H1 (cell line): ENCODE measurements around the gene CHST8. TPM values are rescaled to one million over a fixed set of nuclear protein-coding genes. Genes with fewer than 3 reads are reported as not detected.

Source experiments
- CTCF ChIA-PET: fragments of 300-600 bp; sonication (Branson Sonifier 250); formaldehyde crosslinking; loops from one replicate; lab custom pipeline; 2021; ENCODE audit not compliant: partially characterized antibody; lab: Charles Lee
- POLR2A ChIA-PET: fragments of 300-600 bp; sonication (Branson Sonifier 250); formaldehyde crosslinking; loops from one replicate; lab custom pipeline; 2021; ENCODE audit warnings: inconsistent platforms; ENCODE audit not compliant: partially characterized antibody; lab: Charles Lee
- DNase-seq, 2 experiments: peaks; one replicate each; pipeline versions ENCODE4 v3.0.0 to v3.0.0-alpha.2; 2010 to 2022; ENCODE audit warnings: low spot score in 2 of 2, low read depth in 1 of 2, mixed read lengths in 1 of 2
- FAIRE-seq: peaks from 2 replicates; lab custom pipeline; 2011; peaks lifted over from hg19 to GRCh38; lab: Jason Lieb, UNC
- H2AFZ ChIP-seq: 2 replicates; pipeline ENCODE4 v1.8.1; 2012; ENCODE audit warnings: low read length, inconsistent platforms
- H2AK5ac ChIP-seq: 2 replicates; pipeline ENCODE4 v1.6.1; 2013; ENCODE audit warnings: low read depth, low read length
- H2BK120ac ChIP-seq: replicated peaks from 2 replicates; pipeline ENCODE3; 2013; ENCODE audit warnings: low read depth, low read length, inconsistent platforms
- H2BK12ac ChIP-seq: 2 replicates; pipeline ENCODE4 v1.6.1; 2013; ENCODE audit warnings: low read depth, low read length
- H2BK15ac ChIP-seq: 2 replicates; pipeline ENCODE4 v1.6.1; 2013; ENCODE audit warnings: low read length
- H2BK20ac ChIP-seq: 2 replicates; pipeline ENCODE4 v1.6.1; 2013; ENCODE audit warnings: low read length
- H2BK5ac ChIP-seq: 2 replicates; pipeline ENCODE4 v1.6.1; 2013; ENCODE audit warnings: low read depth, low read length
- H3K14ac ChIP-seq: 2 replicates; pipeline ENCODE4 v1.6.1; 2013; ENCODE audit warnings: inconsistent platforms; ENCODE audit not compliant: insufficient read length
- H3K18ac ChIP-seq: 2 replicates; pipeline ENCODE4 v1.6.1; 2013; ENCODE audit warnings: low read length; ENCODE audit errors: extremely low read depth
- H3K23ac ChIP-seq: 2 replicates; pipeline ENCODE4 v1.6.1; 2013; ENCODE audit warnings: inconsistent platforms; ENCODE audit not compliant: insufficient read length
- H3K23me2 ChIP-seq: 2 replicates; pipeline ENCODE4 v1.6.1; 2013; ENCODE audit warnings: low read depth, low read length
- H3K27ac ChIP-seq: 2 replicates; pipeline ENCODE4 v1.6.1; 2011; ENCODE audit warnings: low read depth, low read length, inconsistent platforms
- H3K27me3 ChIP-seq, 4 experiments: replicated peaks in 1 of 4; 1 replicate in 1 of 4; 2 replicates in 3 of 4; pipeline versions ENCODE4 v1.6.1 to v1.8.1; 2011 to 2013; ENCODE audit warnings: low read length in 3 of 4, mild to moderate bottlenecking in 3 of 4, inconsistent platforms in 2 of 4, mixed read lengths in 2 of 4, moderate library complexity in 1 of 4; ENCODE audit not compliant: control insufficient read depth in 3 of 4, insufficient read depth in 3 of 4; ENCODE audit errors: extremely low read depth in 1 of 4
- H3K36me3 ChIP-seq, 4 experiments: 2 replicates each; pipeline versions ENCODE4 v1.6.1 to v1.8.1; 2011 to 2013; ENCODE audit warnings: mild to moderate bottlenecking in 4 of 4, low read length in 3 of 4, moderate library complexity in 2 of 4, control low read depth in 1 of 4, inconsistent platforms in 1 of 4; ENCODE audit not compliant: insufficient read depth in 4 of 4, control insufficient read depth in 2 of 4
- H3K4ac ChIP-seq: replicated peaks from 2 replicates; pipeline ENCODE3; 2013; ENCODE audit warnings: low read length, low read depth, mixed read lengths, inconsistent platforms; ENCODE audit not compliant: insufficient read length
- H3K4me1 ChIP-seq, 4 experiments: replicated peaks in 1 of 4; 1 replicate in 1 of 4; 2 replicates in 3 of 4; pipeline versions ENCODE4 v1.6.1 to v1.8.1; 2011 to 2013; ENCODE audit warnings: low read length in 3 of 4, inconsistent platforms in 2 of 4, mixed read lengths in 1 of 4; ENCODE audit not compliant: insufficient read depth in 4 of 4, control insufficient read depth in 3 of 4
- H3K4me2 ChIP-seq, 2 experiments: 2 replicates each; pipeline versions ENCODE4 v1.6.1 to v1.8.1; 2011 to 2013; ENCODE audit warnings: low read depth in 2 of 2, low read length in 2 of 2, control low read depth in 1 of 2, inconsistent platforms in 1 of 2, mild to moderate bottlenecking in 1 of 2; ENCODE audit not compliant: insufficient read depth in 1 of 2
- H3K4me3 ChIP-seq, 4 experiments: fragments of 200-600, 300-600 bp in 1 of 4; sonication (generic), shearing (Covaris generic), sonication (Bioruptor Twin) in 1 of 4; 2 replicates each; pipeline versions ENCODE4 v1.5.1 to v1.8.1; 2011 to 2016; ENCODE audit warnings: low read length in 4 of 4, low read depth in 3 of 4, control low read depth in 2 of 4, inconsistent platforms in 2 of 4, mild to moderate bottlenecking in 2 of 4, mixed read lengths in 1 of 4, moderate library complexity in 1 of 4; ENCODE audit not compliant: insufficient read depth in 2 of 4; ENCODE audit errors: extremely low read depth in 1 of 4
- H3K56ac ChIP-seq: replicated peaks from 2 replicates; pipeline ENCODE3; 2013; ENCODE audit warnings: low read depth, mild to moderate bottlenecking, mixed read lengths, low read length, inconsistent platforms; ENCODE audit not compliant: insufficient read length
- H3K79me1 ChIP-seq: 2 replicates; pipeline ENCODE4 v1.6.1; 2013; ENCODE audit warnings: low read depth, low read length, control low read depth
- H3K79me2 ChIP-seq, 2 experiments: 2 replicates each; pipeline versions ENCODE4 v1.6.1 to v1.8.1; 2012 to 2013; ENCODE audit warnings: low read length in 2 of 2, mild to moderate bottlenecking in 2 of 2, inconsistent platforms in 1 of 2; ENCODE audit not compliant: insufficient read depth in 2 of 2, control insufficient read depth in 1 of 2
- H3K9ac ChIP-seq, 4 experiments: replicated peaks in 1 of 4; 1 replicate in 1 of 4; 2 replicates in 3 of 4; pipeline versions ENCODE4 v1.6.1 to v1.8.1; 2011 to 2013; ENCODE audit warnings: low read depth in 3 of 4, low read length in 3 of 4, control low read depth in 2 of 4, mild to moderate bottlenecking in 2 of 4, moderate library complexity in 2 of 4, inconsistent platforms in 1 of 4; ENCODE audit errors: extremely low read depth in 1 of 4
- H3K9me3 ChIP-seq, 2 experiments: 2 replicates each; pipeline versions ENCODE4 v1.6.1 to v1.8.1; 2012 to 2013; ENCODE audit warnings: mild to moderate bottlenecking in 2 of 2, moderate library complexity in 2 of 2, control low read depth in 1 of 2, inconsistent platforms in 1 of 2, low read depth in 1 of 2, low read length in 1 of 2, mixed read lengths in 1 of 2; ENCODE audit not compliant: insufficient read depth in 2 of 2
- H4K20me1 ChIP-seq, 2 experiments: replicated peaks in 1 of 2; 2 replicates each; pipeline versions ENCODE3 to v1.8.1; 2011 to 2013; ENCODE audit warnings: inconsistent platforms in 2 of 2, low read length in 2 of 2, mild to moderate bottlenecking in 1 of 2; ENCODE audit not compliant: insufficient read depth in 2 of 2, control insufficient read depth in 1 of 2
- H4K5ac ChIP-seq: 2 replicates; pipeline ENCODE4 v1.6.1; 2013; ENCODE audit warnings: low read length, low read depth, mixed read lengths, inconsistent platforms; ENCODE audit not compliant: insufficient read length
- H4K8ac ChIP-seq: 2 replicates; pipeline ENCODE4 v1.8.0; 2013; ENCODE audit warnings: mild to moderate bottlenecking, moderate library complexity, low read length, inconsistent platforms; ENCODE audit not compliant: insufficient read depth; ENCODE audit errors: extremely low read depth
- H4K91ac ChIP-seq: replicated peaks from 2 replicates; pipeline ENCODE3; 2013; ENCODE audit warnings: low read length, mixed read lengths, inconsistent platforms; ENCODE audit not compliant: insufficient read length
- ATF3 ChIP-seq: IDR thresholded peaks from 2 replicates; pipeline ENCODE4 v1.6.1; 2011; ENCODE audit warnings: low read depth, mild to moderate bottlenecking, low read length; ENCODE audit not compliant: insufficient read depth
- CHD2 ChIP-seq: IDR thresholded peaks from 2 replicates; pipeline ENCODE4 v1.6.1; 2012; ENCODE audit warnings: low read length, improper control_type of control experiment
- FOSL1 ChIP-seq: IDR thresholded peaks from 2 replicates; pipeline ENCODE4 v1.6.1; 2011; ENCODE audit warnings: mild to moderate bottlenecking, low read depth, low read length, moderate library complexity; ENCODE audit not compliant: insufficient read depth
- JUND ChIP-seq: IDR thresholded peaks from 2 replicates; pipeline ENCODE4 v1.6.1; 2011; ENCODE audit warnings: mild to moderate bottlenecking, improper control_type of control experiment, low read length
- SIX5 ChIP-seq: IDR thresholded peaks from 2 replicates; pipeline ENCODE4 v1.6.1; 2011; ENCODE audit warnings: mild to moderate bottlenecking, low read depth, low read length
- SRF ChIP-seq: IDR thresholded peaks from 2 replicates; pipeline ENCODE4 v1.6.1; 2011; ENCODE audit warnings: mild to moderate bottlenecking, low read depth, low read length, moderate library complexity
- WGBS, 2 experiments: shearing (Covaris generic) in 1 of 2; methylation state at CpG; one replicate each; pipeline versions ENCODE4 v1.1.6 to v1.1.7; 2013 to 2015; ENCODE audit warnings: low lambda C conversion rate in 2 of 2, mixed read lengths in 2 of 2, inconsistent platforms in 1 of 2, low coverage in 1 of 2, missing lambda C conversion rate in 1 of 2; ENCODE audit not compliant: insufficient replicate concordance in 2 of 2, insufficient coverage in 1 of 2, insufficient read length in 1 of 2; ENCODE audit errors: extremely low coverage in 1 of 2, missing lambda C conversion rate in 1 of 2; 5-methylcytosine and 5-hydroxymethylcytosine counted together
- polyA plus RNA-seq, 7 experiments: library from polyadenylated mRNA; depleted of rRNA in 3 of 7; stranded (reverse) in 5 of 7; unstranded in 2 of 7; fragments of >200 nt in 5 of 7; fragments of 200-250 nt in 2 of 7; gene quantifications; 1 replicate in 5 of 7; 2 replicates in 1 of 7; 4 replicates in 1 of 7; pipeline versions ENCODE4 v1.2.1 to v1.2.3, GENCODE V29; 2011 to 2013; ENCODE audit warnings: missing spikeins in 2 of 7, mixed read lengths in 2 of 7
- total RNA-seq: library from RNA; stranded (reverse); fragmentation: NEBNext Ultra II Directional; extraction: Animal tissue kit (Norgen Biotek cat#: 25700); gene quantifications from 2 replicates; pipeline ENCODE4 v1.2.1, GENCODE V29; 2021

CHST8 gene
- total and polyA plus RNA-seq, 2 of the 8 experiments (the other 6 are each of a cell fraction or from before 2014, with no cell fraction given), result 10.8 to 28.2 TPM

- H3K79me2 ChIP-seq, result no peaks in the 10 kb centered on the region; a peak in 1 of 4 replicates
- H2BK5ac ChIP-seq, result peak overlapping the region; percentile 84; the same call in 1 of the 2 replicates
- 88% methylated on average over 5 of the region's 5 CpGs; no CpG with 5 or more reads in 1 of the 2 experiments for WGBS, 2 experiments
- H3K36me3 ChIP-seq, result no peaks in the 10 kb centered on the region
- peak overlapping the region; percentile 80; the same call in 1 of the 2 replicates for H2BK20ac ChIP-seq
- H2AFZ ChIP-seq, result no peak overlapping the region
- ChIA-PET CTCF (interaction anchor here (0.7 to 2.0 kb wide), 3 partner anchors 11 to 137 kb away, joined by 3 to 12 read pairs (median 6); no protein-coding TSS in a partner anchor), POLR2A (interaction anchor here (2.0 kb wide), 1 partner anchor 18 kb away, joined by 11 read pairs; no protein-coding TSS in a partner anchor)
- peak overlapping the region; percentile 93; the same call in 1 of the 2 replicates for H2AK5ac ChIP-seq
- H3K4me1 ChIP-seq, result peaks cover 6 to 30% (median 18%) of the 10 kb centered on the region in 4 experiments
- peak overlapping the region; percentile 36 for H4K91ac ChIP-seq
- H3K56ac ChIP-seq, result no peak overlapping the region
- no peak overlapping the region for H3K4me3 ChIP-seq
- H2BK12ac ChIP-seq, result peak overlapping the region; percentile 90; the same call in 1 of the 2 replicates
- no peak for TF ChIP-seq ATF3
- no peak for TF ChIP-seq CHD2
- no peak for TF ChIP-seq SIX5
- no peak for TF ChIP-seq SRF
- TF ChIP-seq JUND, result no peak
- TF ChIP-seq FOSL1, result no peak
- H3K27ac ChIP-seq, result no peak overlapping the region
- no peak overlapping the region for H4K8ac ChIP-seq
- no peak overlapping the region for H3K9ac ChIP-seq
- FAIRE-seq, result no peak
- H3K23ac ChIP-seq, result no peak overlapping the region
- no peak overlapping the region for H2BK15ac ChIP-seq
- H3K4ac ChIP-seq, result no peak overlapping the region
- no peak overlapping the region for H3K4me2 ChIP-seq
- peaks cover 1% of the 10 kb centered on the region; the same call in 1 of the 2 replicates for H3K23me2 ChIP-seq
- H3K18ac ChIP-seq, result peak overlapping the region; percentile 75; the same call in 1 of the 2 replicates
- no peaks in the 10 kb centered on the region for H4K20me1 ChIP-seq
- H3K14ac ChIP-seq, result no peak overlapping the region
- no peaks in the 10 kb centered on the region for H3K9me3 ChIP-seq
- no peak overlapping the region for H4K5ac ChIP-seq
- no peak overlapping the region for H2BK120ac ChIP-seq
- no peak for DNase-seq
- H3K79me1 ChIP-seq, result no peaks in the 10 kb centered on the region; the same call in none of the 2 replicates
- no peaks in the 10 kb centered on the region for H3K27me3 ChIP-seq
These were observed 19.5 kb downstream of the CHST8 start for GRCh38 chr19:33641261-33641660.
